Neural cell (in vitro differentiated cells): Measurements from ENCODE around the gene CAMSAP2. TPM values are rescaled to one million over a fixed set of nuclear protein-coding genes. Genes with fewer than 3 reads are reported as not detected.

Experiments
- H2AFZ ChIP-seq: fragments of 200-600, 300-800 bp; sonication (generic), shearing (Covaris generic); 2 replicates; pipeline ENCODE4 v1.6.0; 2014; ENCODE audit warnings: low read depth, mild to moderate bottlenecking, antibody characterized with exemption, low read length, moderate library complexity
- H3F3A ChIP-seq: fragments of 200-600 bp; shearing (Covaris generic); 2 replicates; pipeline ENCODE4 v1.6.1; 2016; ENCODE audit warnings: mild to moderate bottlenecking, moderate library complexity, mixed read lengths, antibody characterized with exemption, low read length; ENCODE audit not compliant: insufficient read depth, poor library complexity, severe bottlenecking
- H3K27ac ChIP-seq: fragments of 200-600, 300-800 bp; sonication (generic), shearing (Covaris generic); 2 replicates; pipeline ENCODE4 v1.5.1; 2014; ENCODE audit warnings: mild to moderate bottlenecking, low read length, moderate library complexity
- H3K27me3 ChIP-seq: fragments of 300-800, 200-600 bp; sonication (generic), shearing (Covaris generic); 2 replicates; pipeline ENCODE4 v1.6.0; 2014; ENCODE audit warnings: mild to moderate bottlenecking, low read depth, low read length, moderate library complexity; ENCODE audit not compliant: insufficient read depth
- H3K36me3 ChIP-seq: fragments of 300-800, 200-600 bp; sonication (generic), shearing (Covaris generic); 2 replicates; pipeline ENCODE4 v1.5.1; 2014; ENCODE audit warnings: mild to moderate bottlenecking, antibody characterized with exemption, low read length, moderate library complexity; ENCODE audit not compliant: insufficient read depth
- H3K4me2 ChIP-seq: fragments of 300-800, 200-600 bp; sonication (generic), shearing (Covaris generic); 2 replicates; pipeline ENCODE4 v1.6.0; 2014; ENCODE audit warnings: mild to moderate bottlenecking, low read length
- H3K4me3 ChIP-seq: fragments of 300-800, 200-600 bp; sonication (generic), shearing (Covaris generic); 2 replicates; pipeline ENCODE4 v1.5.1; 2014; ENCODE audit warnings: mild to moderate bottlenecking, low read length, moderate library complexity
- H3K79me2 ChIP-seq: fragments of 200-600 bp; shearing (Covaris generic); replicated peaks from 2 replicates; pipeline ENCODE4 v1.6.0; 2014; ENCODE audit warnings: mild to moderate bottlenecking, low read length, moderate library complexity; ENCODE audit not compliant: insufficient read depth
- H3K9ac ChIP-seq: fragments of 300-800, 200-600 bp; sonication (generic), shearing (Covaris generic); 2 replicates; pipeline ENCODE4 v1.6.1; 2016; ENCODE audit warnings: mild to moderate bottlenecking, low read length, mixed read lengths
- H3K9me2 ChIP-seq: fragments of 200-600 bp; shearing (Covaris generic); 2 replicates; pipeline ENCODE4 v1.6.1; 2016; ENCODE audit warnings: mild to moderate bottlenecking, low read length, mixed read lengths; ENCODE audit not compliant: insufficient read depth
- H3K9me3 ChIP-seq: fragments of 200-600, 300-800 bp; sonication (generic), shearing (Covaris generic); 2 replicates; pipeline ENCODE4 v1.6.1; 2016; ENCODE audit warnings: mild to moderate bottlenecking, mixed run types, low read length, moderate library complexity, mixed read lengths
- H4K20me1 ChIP-seq: fragments of 200-600 bp; shearing (Covaris generic); 2 replicates; pipeline ENCODE4 v1.6.1; 2016; ENCODE audit warnings: mild to moderate bottlenecking, mixed run types; ENCODE audit not compliant: insufficient read depth
- EP300 ChIP-seq: fragments of 450-650 bp; conservative IDR thresholded peaks from 2 replicates; pipeline ENCODE4 v1.6.1; 2014; ENCODE audit warnings: antibody characterized with exemption, mild to moderate bottlenecking, moderate library complexity; ENCODE audit not compliant: poor library complexity, severe bottlenecking
- EZH2 ChIP-seq: fragments of 200-600, 300-800 bp; shearing (Covaris generic), sonication (generic); IDR thresholded peaks from 2 replicates; pipeline ENCODE4 v1.6.1; 2014; ENCODE audit warnings: antibody characterized with exemption, low read length, borderline replicate concordance, mild to moderate bottlenecking; ENCODE audit not compliant: insufficient read depth, poor library complexity, severe bottlenecking
- MXI1 ChIP-seq: fragments of 450-650 bp; conservative IDR thresholded peaks from 2 replicates; pipeline ENCODE4 v1.6.1; 2014; ENCODE audit warnings: antibody characterized with exemption, mild to moderate bottlenecking; ENCODE audit not compliant: poor library complexity, severe bottlenecking
- POLR2AphosphoS5 ChIP-seq: IDR thresholded peaks from 2 replicates; pipeline ENCODE4 v1.6.1; 2012
- RAD21 ChIP-seq: fragments of 450-650 bp; conservative IDR thresholded peaks from 2 replicates; pipeline ENCODE4 v1.6.1; 2014; ENCODE audit warnings: antibody characterized with exemption, mild to moderate bottlenecking, moderate library complexity
- REST ChIP-seq: IDR thresholded peaks from 2 replicates; pipeline ENCODE4 v1.6.1; 2012; ENCODE audit warnings: borderline replicate concordance
- SMC3 ChIP-seq: fragments of 450-650 bp; conservative IDR thresholded peaks from 2 replicates; pipeline ENCODE4 v1.6.1; 2014; ENCODE audit warnings: antibody characterized with exemption, mild to moderate bottlenecking, moderate library complexity; ENCODE audit not compliant: poor library complexity
- polyA plus RNA-seq: library from polyadenylated mRNA; depleted of rRNA; stranded (reverse); fragments of >200 nt; gene quantifications from 2 replicates; pipeline ENCODE4 v1.2.3, GENCODE V29; 2014
- TF ChIP-seq, protein P1 (sequence below): fragments of 450-650 bp; IDR thresholded peaks from 2 replicates; pipeline ENCODE4 v1.5.1; 2014; ENCODE audit warnings: antibody characterized with exemption, mild to moderate bottlenecking, moderate library complexity; ENCODE audit not compliant: poor library complexity, severe bottlenecking

Gene CAMSAP2
- polyA plus RNA-seq, 1 donor from 2014 or later: 52.7 TPM

DNA sequence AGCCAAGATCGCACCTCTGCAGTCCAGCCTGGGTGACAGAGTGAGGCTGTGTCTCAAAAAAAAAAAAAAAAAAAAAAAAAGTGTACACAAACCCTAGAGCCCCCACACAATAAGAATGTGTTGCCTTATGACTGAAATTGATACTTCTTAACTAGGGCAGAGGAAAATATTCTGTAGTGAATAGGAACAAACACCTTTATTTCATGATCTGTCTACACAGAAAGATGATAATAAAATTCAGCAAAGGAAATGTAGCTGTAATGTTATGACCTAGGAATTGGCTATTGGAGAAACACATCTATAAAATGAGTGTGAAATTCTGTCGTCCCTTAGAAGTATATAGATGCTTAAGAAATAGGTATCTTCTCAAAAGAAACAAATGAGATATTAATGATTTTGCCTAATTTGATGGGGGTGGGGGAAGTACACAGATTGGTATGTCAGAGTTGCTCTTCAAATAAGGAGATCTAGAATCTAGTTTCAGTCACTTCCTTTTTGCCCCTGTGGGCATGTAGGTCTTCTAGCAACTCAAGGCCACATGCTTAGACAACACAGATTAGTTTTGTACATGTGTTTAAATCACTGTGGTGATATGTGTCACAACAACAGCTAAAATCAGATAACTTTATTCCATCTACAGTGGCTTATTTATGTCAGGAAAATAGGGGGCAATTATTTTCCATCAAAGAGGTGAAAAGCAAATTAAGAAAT lies 123.4 kb downstream of the CAMSAP2 start:
- Histone ChIP-seq H3K9me2 (no peaks in the 10 kb centered on the region), H3F3A (no peaks in the 10 kb centered on the region), H3K4me2 (no peak overlapping the region), H3K36me3 (peaks cover 7% of the 10 kb centered on the region), H3K27ac (no peak overlapping the region), H3K27me3 (no peaks in the 10 kb centered on the region), H3K79me2 (no peaks in the 10 kb centered on the region), H3K9me3 (no peaks in the 10 kb centered on the region), H3K9ac (no peak overlapping the region), H4K20me1 (no peaks in the 10 kb centered on the region), H2AFZ (no peak overlapping the region), H3K4me3 (no peak overlapping the region)
- TF ChIP-seq RAD21 (no peak), MXI1 (no peak), EP300 (no peak), EZH2 (no peak), SMC3 (no peak), POLR2AphosphoS5 (no peak), REST (no peak)
- TF ChIP-seq, protein P1, sequence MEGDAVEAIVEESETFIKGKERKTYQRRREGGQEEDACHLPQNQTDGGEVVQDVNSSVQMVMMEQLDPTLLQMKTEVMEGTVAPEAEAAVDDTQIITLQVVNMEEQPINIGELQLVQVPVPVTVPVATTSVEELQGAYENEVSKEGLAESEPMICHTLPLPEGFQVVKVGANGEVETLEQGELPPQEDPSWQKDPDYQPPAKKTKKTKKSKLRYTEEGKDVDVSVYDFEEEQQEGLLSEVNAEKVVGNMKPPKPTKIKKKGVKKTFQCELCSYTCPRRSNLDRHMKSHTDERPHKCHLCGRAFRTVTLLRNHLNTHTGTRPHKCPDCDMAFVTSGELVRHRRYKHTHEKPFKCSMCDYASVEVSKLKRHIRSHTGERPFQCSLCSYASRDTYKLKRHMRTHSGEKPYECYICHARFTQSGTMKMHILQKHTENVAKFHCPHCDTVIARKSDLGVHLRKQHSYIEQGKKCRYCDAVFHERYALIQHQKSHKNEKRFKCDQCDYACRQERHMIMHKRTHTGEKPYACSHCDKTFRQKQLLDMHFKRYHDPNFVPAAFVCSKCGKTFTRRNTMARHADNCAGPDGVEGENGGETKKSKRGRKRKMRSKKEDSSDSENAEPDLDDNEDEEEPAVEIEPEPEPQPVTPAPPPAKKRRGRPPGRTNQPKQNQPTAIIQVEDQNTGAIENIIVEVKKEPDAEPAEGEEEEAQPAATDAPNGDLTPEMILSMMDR: no peak

DNA sequence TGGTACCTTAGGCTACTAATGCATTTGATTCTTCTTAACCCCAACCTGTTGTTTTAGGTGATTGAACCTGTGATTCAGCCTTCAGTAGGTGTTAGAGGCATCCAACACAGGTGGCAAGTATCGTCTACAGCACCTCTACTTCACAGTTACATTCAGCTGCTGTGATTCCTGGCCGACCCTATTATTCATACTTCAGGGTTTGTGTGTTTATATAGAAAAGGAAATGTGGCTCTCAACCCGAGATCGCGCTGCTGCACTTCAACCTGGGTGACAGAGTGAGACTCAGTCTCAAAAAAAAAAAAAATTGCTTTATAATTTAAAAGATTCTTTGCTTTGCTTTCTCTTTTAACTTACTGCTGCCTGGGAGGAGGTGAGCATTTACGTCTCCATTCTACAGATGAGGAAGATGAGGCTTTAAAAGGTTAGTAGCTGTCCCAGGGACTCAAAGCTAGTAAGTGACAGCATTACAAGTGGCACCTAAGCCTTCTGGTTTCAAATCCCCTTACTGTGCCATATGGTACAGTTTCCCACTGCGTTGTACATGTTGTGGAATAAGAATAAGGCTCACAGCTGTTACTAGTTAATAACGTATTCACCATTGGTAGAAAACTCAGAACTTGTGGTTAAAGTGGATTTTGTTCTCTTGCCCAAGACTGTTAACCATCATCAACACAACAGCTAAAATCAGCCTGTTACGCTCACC lies 124.2 kb downstream of the CAMSAP2 start:
- no peak overlapping the region for H3K4me2 ChIP-seq
- no peaks in the 10 kb centered on the region for H3K9me2 ChIP-seq
- H3K4me3 ChIP-seq: no peak overlapping the region
- H3K27ac ChIP-seq: no peak overlapping the region
- H3K36me3 ChIP-seq: peaks cover 4% of the 10 kb centered on the region
- no peaks in the 10 kb centered on the region for H3K9me3 ChIP-seq
- H4K20me1 ChIP-seq: no peaks in the 10 kb centered on the region
- no peaks in the 10 kb centered on the region for H3F3A ChIP-seq
- H3K9ac ChIP-seq: no peak overlapping the region
- H3K79me2 ChIP-seq: no peaks in the 10 kb centered on the region
- no peak overlapping the region for H2AFZ ChIP-seq
- TF ChIP-seq POLR2AphosphoS5: no peak
- TF ChIP-seq EP300: no peak
- TF ChIP-seq EZH2: no peak
- TF ChIP-seq, protein P1: no peak
- no peak for TF ChIP-seq REST
- no peaks in the 10 kb centered on the region for H3K27me3 ChIP-seq
